ENCODE data around the gene OXER1. TPM values are rescaled to one million over a fixed set of nuclear protein-coding genes. Genes with fewer than 3 reads are reported as not detected.

Gene OXER1
- total and polyA plus RNA-seq, 2 of the 13 experiments (the other 11 are each of a cell fraction or from before 2014, with no cell fraction given) = 8.0 to 9.0 TPM

DNA sequence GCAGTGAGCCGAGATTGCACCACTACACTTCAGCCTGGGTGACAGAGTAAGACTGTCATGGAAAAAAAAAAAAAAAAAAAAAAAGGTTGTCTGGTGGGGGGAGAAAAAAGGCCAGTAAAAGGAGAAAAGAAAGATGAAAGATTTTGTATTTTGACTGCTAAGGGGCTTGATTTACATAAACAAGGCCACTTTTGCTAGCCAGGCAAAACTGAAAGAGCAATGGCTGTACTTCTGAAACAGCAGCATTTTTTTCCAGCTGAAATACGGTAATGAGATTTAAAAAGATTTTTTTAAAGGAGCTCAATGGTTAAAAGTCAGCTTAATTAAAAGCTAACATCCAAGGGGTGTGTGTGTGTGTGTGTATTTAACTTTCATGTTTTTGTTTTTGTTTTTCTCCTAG lies 11.3 kb upstream of the OXER1 start:
- intact Hi-C loops (cut with micrococcal nuclease; ENCODE audit: unreplicated experiment) = no loop called here
- Histone ChIP-seq H3K4me2 (ENCODE audit: low read depth, low read length) (no peak overlapping the region), H3K27me3 (ENCODE audit: control insufficient read depth in 1 of 2, insufficient read depth in 2 of 2, low read length in 2 of 2) (no peaks in the 10 kb centered on the region), H3K9ac (ENCODE audit: insufficient read depth, low read depth, low read length) (no peak overlapping the region), H3K27ac (ENCODE audit: extremely low read length, insufficient read depth, low read length) (no peak overlapping the region), H3K4me1 (ENCODE audit: insufficient read depth, low read length) (peaks cover 6% of the 10 kb centered on the region; the same call in 1 of the 2 replicates), H3K79me2 (ENCODE audit: insufficient read depth, low read length) (no peaks in the 10 kb centered on the region), H3K4me3 (replicated peaks in 1 of 3; ENCODE audit: insufficient read depth in 1 of 3, low read depth in 2 of 3, low read length in 3 of 3) (no peak overlapping the region), H3K36me3 (replicated peaks in 1 of 2; ENCODE audit: control insufficient read depth in 1 of 2, insufficient read depth in 2 of 2, low read length in 2 of 2) (peaks cover 1 to 9% of the 10 kb centered on the region in 2 experiments; a peak in 3 of 5 replicates), H3K9me3 (ENCODE audit: low read length) (peaks cover 14% of the 10 kb centered on the region), H4K20me1 (ENCODE audit: insufficient read depth, low read length) (no peaks in the 10 kb centered on the region), H2AFZ (ENCODE audit: low read length) (no peak overlapping the region)
- BruUV-seq (replicated peaks) = no TSS peak
- DNase-seq (ENCODE audit: low spot score) = no peak
- FAIRE-seq = no peak
- ATAC-seq = no peak
- POLR2A ChIA-PET = interaction anchor here (0.9 to 2.5 kb wide), 4 partner anchors 18 to 137 kb away, joined by 3 to 20 read pairs (median 4); partner anchors contain the start of gene HAAO
- no peak for TF ChIP-seq ZBTB1 (CRISPR knock-in tag; IDR thresholded peaks at IDR 0.05; ENCODE audit: borderline replicate concordance)
- no peak for TF ChIP-seq AHR (CRISPR knock-in tag; IDR thresholded peaks at IDR 0.05)
- in situ Hi-C loops (cut with HindIII; ENCODE audit: extremely low pct_ligation_motif_present, low pct_unique_long_range_greater_than_20kb) = no loop called here
- CTCF ChIA-PET (ENCODE audit: low intra/inter-chr PET ratio, low total read pairs) = no interaction called here
- over 99% methylated on average over 2 of the region's 2 CpGs for whole genome bisulfite sequencing (ENCODE audit: low lambda C conversion rate)

DNA sequence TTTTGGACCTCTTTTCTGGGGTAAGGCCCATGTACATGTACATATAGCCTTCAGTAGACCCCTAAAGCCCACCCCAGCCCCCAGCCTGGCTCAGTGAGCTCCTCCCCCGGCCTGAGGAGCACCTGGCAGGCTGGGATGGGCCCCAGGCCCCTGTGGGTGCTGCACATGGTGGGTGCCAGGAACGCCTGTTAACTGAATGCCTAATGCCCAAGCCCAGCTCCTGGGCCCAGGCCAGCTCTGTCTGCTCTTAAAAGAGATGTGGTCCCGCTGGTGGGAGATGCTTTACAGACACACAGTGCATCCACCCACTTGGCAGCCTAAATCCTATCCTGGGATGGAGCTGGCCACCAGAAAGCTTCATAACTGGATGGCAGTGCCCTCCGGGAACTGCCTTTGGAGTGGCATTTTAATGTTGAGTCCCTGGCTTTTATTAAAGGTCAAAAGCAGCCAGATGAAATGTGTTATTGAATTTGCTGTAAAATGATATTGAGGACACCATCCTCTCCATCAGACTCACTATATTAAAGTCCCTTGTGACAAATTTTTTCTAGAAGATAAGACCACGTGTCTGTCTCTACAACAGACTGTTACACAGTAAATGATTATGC lies 7.7 kb upstream of the OXER1 start:
- 97% methylated on average over 3 of the region's 5 CpGs for WGBS (ENCODE audit: low lambda C conversion rate)
- Histone ChIP-seq H3K27me3 (ENCODE audit: control insufficient read depth in 1 of 2, insufficient read depth in 2 of 2, low read length in 2 of 2) (no peaks in the 10 kb centered on the region), H3K9me3 (ENCODE audit: low read length) (no peaks in the 10 kb centered on the region), H2AFZ (ENCODE audit: low read length) (no peak overlapping the region), H3K27ac (ENCODE audit: extremely low read length, insufficient read depth, low read length) (no peak overlapping the region), H3K4me3 (replicated peaks in 1 of 3; ENCODE audit: insufficient read depth in 1 of 3, low read depth in 2 of 3, low read length in 3 of 3) (no peak overlapping the region), H3K4me1 (ENCODE audit: insufficient read depth, low read length) (peaks cover 6% of the 10 kb centered on the region; the same call in 1 of the 2 replicates), H4K20me1 (ENCODE audit: insufficient read depth, low read length) (no peaks in the 10 kb centered on the region), H3K36me3 (replicated peaks in 1 of 2; ENCODE audit: control insufficient read depth in 1 of 2, insufficient read depth in 2 of 2, low read length in 2 of 2) (peaks cover 1 to 3% of the 10 kb centered on the region in 2 experiments; a peak in 4 of 5 replicates), H3K9ac (ENCODE audit: insufficient read depth, low read depth, low read length) (no peak overlapping the region), H3K79me2 (ENCODE audit: insufficient read depth, low read length) (no peaks in the 10 kb centered on the region), H3K4me2 (ENCODE audit: low read depth, low read length) (no peak overlapping the region)
- no peak for ATAC-seq
- no TSS peak for BruUV-seq (replicated peaks)
- ChIA-PET POLR2A (no interaction called here), CTCF (ENCODE audit: low intra/inter-chr PET ratio, low total read pairs) (no interaction called here)
- intact Hi-C loops (cut with micrococcal nuclease; ENCODE audit: unreplicated experiment) = no loop called here
- no peak for DNase-seq (ENCODE audit: low spot score)
- FAIRE-seq = no peak
- in situ Hi-C loops (cut with HindIII; ENCODE audit: extremely low pct_ligation_motif_present, low pct_unique_long_range_greater_than_20kb) = no loop called here
- TF ChIP-seq FOXK2 (IDR thresholded peaks at IDR 0.05) = no peak
- TF ChIP-seq, protein P1, sequence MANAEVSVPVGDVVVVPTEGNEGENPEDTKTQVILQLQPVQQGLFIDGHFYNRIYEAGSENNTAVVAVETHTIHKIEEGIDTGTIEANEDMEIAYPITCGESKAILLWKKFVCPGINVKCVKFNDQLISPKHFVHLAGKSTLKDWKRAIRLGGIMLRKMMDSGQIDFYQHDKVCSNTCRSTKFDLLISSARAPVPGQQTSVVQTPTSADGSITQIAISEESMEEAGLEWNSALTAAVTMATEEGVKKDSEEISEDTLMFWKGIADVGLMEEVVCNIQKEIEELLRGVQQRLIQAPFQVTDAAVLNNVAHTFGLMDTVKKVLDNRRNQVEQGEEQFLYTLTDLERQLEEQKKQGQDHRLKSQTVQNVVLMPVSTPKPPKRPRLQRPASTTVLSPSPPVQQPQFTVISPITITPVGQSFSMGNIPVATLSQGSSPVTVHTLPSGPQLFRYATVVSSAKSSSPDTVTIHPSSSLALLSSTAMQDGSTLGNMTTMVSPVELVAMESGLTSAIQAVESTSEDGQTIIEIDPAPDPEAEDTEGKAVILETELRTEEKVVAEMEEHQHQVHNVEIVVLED (CRISPR knock-in tag; IDR thresholded peaks at IDR 0.05; ENCODE audit: borderline replicate concordance) = no peak
- TF ChIP-seq ZNF768 (CRISPR knock-in tag; IDR thresholded peaks at IDR 0.05) = no peak
- TF ChIP-seq LCORL (IDR thresholded peaks at IDR 0.05) = no peak
- no peak for TF ChIP-seq LCORL (CRISPR knock-in tag; IDR thresholded peaks at IDR 0.05)
- TF ChIP-seq ZBTB42 (CRISPR knock-in tag; IDR thresholded peaks at IDR 0.05) = no peak
- TF ChIP-seq HOXA5 (CRISPR knock-in tag; IDR thresholded peaks at IDR 0.05) = no peak
- TF ChIP-seq ZNF496 (CRISPR knock-in tag; IDR thresholded peaks at IDR 0.05; ENCODE audit: insufficient replicate concordance) = no peak
- TF ChIP-seq BORCS8-MEF2B (CRISPR knock-in tag; IDR thresholded peaks at IDR 0.05) = no peak
- TF ChIP-seq, protein P2, sequence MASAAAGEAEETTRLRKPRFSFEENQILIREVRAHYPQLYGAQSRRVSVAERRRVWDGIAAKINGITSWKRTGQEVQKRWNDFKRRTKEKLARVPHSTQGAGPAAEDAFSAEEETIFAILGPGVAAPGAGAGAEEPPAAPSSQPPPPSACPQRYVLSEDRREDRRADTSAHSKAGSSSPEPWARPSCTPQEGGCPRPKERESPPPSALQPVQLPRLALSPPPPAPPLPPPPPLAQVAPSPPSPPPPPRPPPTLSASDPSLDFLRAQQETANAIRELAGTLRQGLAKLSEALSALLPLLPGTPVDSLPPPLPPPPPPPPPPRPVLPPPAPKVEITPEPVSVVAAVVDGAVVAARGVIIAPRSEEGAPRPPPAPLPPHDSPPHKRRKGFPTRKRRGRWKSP (CRISPR knock-in tag; IDR thresholded peaks at IDR 0.05) = no peak
- no peak for TF ChIP-seq RNF2 (conservative IDR thresholded peaks at IDR 0.05; ENCODE audit: low read depth)
- no peak for TF ChIP-seq ZNF672 (CRISPR knock-in tag; IDR thresholded peaks at IDR 0.05)
- no peak for TF ChIP-seq YEATS2 (CRISPR knock-in tag; IDR thresholded peaks at IDR 0.05; ENCODE audit: borderline replicate concordance)
- TF ChIP-seq, protein P3, sequence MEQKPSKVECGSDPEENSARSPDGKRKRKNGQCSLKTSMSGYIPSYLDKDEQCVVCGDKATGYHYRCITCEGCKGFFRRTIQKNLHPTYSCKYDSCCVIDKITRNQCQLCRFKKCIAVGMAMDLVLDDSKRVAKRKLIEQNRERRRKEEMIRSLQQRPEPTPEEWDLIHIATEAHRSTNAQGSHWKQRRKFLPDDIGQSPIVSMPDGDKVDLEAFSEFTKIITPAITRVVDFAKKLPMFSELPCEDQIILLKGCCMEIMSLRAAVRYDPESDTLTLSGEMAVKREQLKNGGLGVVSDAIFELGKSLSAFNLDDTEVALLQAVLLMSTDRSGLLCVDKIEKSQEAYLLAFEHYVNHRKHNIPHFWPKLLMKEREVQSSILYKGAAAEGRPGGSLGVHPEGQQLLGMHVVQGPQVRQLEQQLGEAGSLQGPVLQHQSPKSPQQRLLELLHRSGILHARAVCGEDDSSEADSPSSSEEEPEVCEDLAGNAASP (CRISPR knock-in tag; IDR thresholded peaks at IDR 0.05; ENCODE audit: borderline replicate concordance) = no peak
